GM12875 (cell line): ENCODE results near the gene COMT.

Experiments used
- H3K4me3 ChIP-seq: one replicate; pipeline ENCODE4 v1.5.1; 2011; ENCODE audit warnings: low read depth, low read length, control low read depth
- CTCF ChIP-seq: IDR thresholded peaks from 2 replicates; pipeline ENCODE4 v1.5.1; 2011; ENCODE audit warnings: low read depth, mild to moderate bottlenecking, control low read depth, inconsistent platforms, low read length, moderate library complexity, borderline replicate concordance; ENCODE audit not compliant: insufficient read depth

COMT gene

GRCh38 chr22:19997561-19998231 is 56.1 kb downstream of the COMT start:
- H3K4me3 ChIP-seq, result no peak overlapping the region
- TF ChIP-seq CTCF, result no peak

GRCh38 chr22:19998232-19998951 is 56.8 kb downstream of the COMT start:
- no peak for TF ChIP-seq CTCF
- no peak overlapping the region for H3K4me3 ChIP-seq

GRCh38 chr22:19998991-19999820 is 57.6 kb downstream of the COMT start:
- no peak overlapping the region for H3K4me3 ChIP-seq
- TF ChIP-seq CTCF, result no peak

GRCh38 chr22:20000246-20001081 is 58.9 kb downstream of the COMT start:
- no peak overlapping the region for H3K4me3 ChIP-seq
- no peak for TF ChIP-seq CTCF

GRCh38 chr22:20001082-20001638 is 59.6 kb downstream of the COMT start:
- TF ChIP-seq CTCF, result no peak
- H3K4me3 ChIP-seq, result no peak overlapping the region

GRCh38 chr22:20002128-20002527 is 60.6 kb downstream of the COMT start:
- TF ChIP-seq CTCF, result no peak
- no peak overlapping the region for H3K4me3 ChIP-seq
